Stimulated activated CD4-positive, alpha-beta T cell treated with anti-CD3 and anti-CD28 coated beads, Interleukin-1b, Interleukin-23, amount 100 ng/mL, for 24 hours (primary cell): ENCODE data around the gene ARHGAP15.

Source experiments
- DNase-seq, 4 experiments: peaks; one replicate each; pipeline ENCODE4 v3.0.0-alpha.2; 2020; ENCODE audit warnings: low read depth in 4 of 4, low spot score in 1 of 4

The ARHGAP15 gene

DNA sequence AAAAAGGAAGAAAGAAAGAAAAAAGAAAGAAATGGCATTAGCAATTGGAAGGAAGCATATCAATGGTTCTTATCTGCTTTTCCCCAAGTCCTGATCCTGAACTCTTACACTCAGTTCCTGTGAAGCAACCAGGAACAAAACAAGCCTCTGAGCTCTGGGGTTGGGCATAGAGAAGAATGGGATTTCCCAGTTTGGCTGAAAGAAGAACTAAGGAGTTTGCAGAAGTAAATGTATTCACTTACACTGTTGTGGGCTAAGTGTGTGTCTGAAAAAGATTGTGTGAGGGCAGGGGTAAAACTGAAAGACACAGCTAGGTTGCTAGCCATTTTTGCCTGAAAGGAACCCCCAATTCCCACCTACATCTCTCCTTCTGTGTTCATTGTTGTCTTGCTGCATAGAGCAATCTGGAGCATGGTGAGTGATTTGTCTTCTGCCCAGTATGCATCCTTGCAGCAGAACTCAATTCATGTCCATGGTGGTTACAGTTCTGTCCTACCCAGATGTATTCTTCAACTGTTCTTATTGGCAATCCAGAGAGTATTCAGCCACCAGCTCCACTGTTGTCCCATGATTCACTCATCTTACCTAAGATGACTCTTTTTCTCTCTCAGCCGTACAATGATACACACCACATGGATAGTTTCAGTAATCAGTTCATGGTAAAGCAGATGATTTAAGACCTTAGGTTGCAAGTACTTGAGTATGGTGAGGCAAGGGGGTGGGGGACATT lies 348.7 kb downstream of the ARHGAP15 start:
- DNase-seq, result no peak

DNA sequence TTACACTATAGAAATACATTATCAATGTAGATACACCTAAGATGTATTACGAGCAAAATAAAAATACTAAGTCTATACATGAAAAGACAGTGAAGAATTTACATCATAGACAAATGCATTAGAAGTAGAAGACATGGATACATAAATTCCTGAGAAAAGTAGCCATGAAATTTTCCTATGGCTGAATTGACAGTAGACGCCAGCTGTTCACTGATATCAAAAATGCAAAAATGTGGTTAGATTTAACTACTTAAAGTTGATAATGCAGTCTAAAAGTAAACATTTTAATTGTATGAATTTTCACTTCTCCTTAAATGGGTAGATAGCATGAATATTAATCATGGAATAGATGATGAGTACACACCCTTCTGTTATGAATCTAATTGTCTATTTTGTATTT lies 350.9 kb downstream of the ARHGAP15 start:
- no peak for DNase-seq

DNA sequence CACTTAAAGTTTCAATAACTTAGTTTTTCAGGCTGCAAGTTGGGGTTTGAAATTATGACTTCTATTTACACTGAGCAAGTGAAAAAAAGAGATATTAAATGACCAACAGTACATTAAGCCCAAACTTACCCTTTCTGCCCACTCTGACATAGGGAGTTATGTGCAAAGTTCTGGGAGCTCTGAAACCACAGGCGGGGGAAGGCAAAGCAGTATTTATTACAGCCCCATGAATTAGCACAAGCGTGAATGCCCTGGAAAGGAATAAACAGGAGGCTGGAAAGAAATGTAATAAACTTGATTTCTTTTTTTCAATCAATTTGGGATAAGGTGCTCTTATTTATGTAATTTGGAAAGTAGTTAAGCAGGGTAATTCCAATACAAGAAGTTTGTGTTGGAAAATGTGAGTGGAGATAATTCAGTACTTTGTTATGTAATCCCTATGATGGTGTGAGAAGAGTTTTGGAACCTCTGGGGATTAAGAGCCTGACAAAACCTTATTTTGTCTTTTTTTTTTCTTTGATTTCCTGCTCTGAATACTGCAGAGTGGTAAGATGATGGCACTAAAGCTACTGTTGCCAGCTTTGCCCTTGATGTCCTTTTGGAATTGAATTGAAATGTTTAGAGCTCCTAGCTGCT lies 351.5 kb downstream of the ARHGAP15 start:
- no peak for DNase-seq

DNA sequence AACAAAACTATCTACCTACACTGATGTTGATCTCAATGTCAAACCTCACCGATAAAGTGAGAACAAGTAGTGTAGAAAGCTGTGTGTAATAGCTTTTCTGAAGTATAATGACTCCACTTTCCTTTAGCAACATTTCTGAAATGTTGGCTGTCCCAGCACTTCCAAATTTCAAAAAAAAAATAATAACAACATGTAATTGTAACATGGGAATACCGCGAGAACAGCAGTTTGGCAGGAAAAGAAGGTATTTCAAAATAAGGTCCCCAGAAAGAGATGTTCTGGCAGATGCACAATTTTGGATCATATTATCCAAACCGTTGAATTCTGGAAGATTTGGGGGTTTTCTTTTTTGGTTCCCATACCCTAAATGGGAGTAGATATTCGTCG lies 352.0 kb downstream of the ARHGAP15 start:
- no peak for DNase-seq

DNA sequence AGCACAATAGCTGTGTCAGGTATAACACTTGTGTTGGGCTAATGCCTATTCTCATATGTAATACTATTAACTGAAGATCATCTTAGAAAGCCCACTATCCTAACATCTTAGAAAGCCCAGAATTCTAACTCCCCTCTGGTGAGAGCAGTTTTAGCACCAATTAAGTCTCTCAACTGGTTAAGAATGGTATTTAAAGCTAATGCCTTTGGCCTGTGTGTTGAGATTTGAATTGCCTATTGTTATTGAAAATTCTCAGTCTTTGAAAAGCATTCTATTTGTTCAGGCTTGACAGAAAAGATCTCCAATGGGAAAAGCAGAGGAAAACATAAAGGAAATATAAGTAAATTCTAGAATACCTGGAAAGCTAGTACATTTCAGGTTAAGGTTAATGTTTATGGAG lies 352.5 kb downstream of the ARHGAP15 start:
- DNase-seq, result no peak

DNA sequence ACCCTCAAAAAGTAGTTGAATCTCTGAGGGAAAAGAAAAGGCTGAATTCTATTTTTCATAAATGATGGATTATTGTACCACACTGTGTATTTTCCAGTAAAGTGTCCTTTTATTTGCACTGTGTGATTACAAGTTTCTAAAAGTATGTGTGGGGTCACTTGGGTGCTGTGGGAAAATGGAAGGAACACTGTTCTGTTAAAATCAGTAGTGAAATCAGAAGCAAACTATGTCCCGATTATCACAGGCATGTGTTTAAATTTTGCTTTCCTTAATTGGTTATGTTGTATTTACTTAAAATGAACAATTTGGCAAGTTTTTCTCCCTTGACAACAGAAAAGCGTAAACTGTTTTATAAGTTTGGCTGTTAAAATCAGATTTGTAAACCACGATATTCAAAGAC lies 353.1 kb downstream of the ARHGAP15 start:
- DNase-seq, result no peak

DNA sequence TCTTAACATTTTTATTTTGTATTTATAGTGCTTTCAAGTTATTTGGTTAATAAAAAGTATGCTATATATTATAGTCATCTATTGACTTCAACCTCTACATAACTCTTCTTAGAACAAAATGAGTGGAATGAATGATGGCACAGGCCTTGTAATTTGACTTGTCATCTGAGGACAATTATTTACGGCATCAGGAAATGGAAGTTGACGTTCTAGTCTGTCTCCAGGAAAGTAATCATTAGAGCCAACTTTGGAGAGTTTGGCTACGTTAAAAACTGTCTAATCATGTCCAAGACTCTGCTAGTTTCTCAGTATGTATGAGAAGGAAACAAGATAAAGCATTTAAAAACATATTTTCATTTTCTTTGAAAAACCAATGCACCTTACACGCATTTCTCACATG lies 353.6 kb downstream of the ARHGAP15 start:
- no peak for DNase-seq

DNA sequence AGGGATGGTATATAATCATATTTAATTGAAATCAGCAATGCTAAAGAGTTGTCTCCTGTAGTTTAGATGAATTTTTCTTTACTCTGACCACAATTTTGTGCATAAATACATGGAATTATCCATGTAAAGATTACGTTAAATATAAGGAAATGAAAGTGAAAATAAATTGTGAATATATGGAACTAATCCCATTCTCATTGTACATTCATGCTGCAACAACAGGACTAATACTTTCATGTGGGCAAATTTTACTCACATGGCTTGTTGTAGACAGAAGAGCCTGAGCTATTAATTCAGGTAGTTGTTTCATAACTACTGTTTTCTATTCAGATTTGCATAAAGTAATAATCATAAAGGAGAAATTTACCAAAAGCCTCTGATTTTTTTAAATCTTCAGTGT lies 357.8 kb downstream of the ARHGAP15 start:
- no peak for DNase-seq

DNA sequence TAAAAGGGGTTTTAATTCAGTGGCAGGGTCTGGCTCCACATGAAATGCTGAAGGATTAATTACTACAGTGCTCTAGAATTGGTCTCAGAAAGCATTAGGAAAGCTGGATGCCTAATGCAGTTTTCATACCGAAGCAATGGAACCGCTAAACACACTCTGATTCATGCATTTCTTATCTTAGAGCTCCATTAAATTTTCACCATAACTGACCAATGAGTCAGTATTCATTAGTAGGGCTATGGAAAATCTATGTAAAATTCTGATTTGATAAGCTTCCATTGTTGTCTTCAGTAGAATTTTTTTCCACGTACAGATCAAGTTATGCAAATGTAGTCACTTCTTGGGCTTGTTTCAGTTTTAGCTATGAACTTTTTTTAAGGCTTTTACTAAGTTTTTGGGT lies 359.9 kb downstream of the ARHGAP15 start:
- DNase-seq, result no peak

DNA sequence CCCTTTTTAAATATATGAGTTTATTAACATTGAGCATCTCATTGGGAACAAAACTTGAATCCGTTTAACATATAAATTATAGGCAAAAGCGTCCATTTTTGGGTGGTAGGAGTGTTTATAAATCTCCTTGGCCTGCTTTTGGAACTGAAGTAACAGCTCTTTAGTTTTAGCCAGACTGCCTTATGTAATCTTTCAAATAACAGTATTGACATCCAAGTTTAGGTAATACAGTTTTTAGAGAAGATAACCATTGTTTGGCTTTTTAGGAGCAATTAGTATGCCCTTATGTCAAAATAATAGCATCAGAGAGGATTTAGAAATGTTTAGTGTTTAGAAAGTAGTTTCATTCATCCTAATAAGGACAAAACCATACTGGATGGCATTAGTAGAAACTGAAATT lies 361.9 kb downstream of the ARHGAP15 start:
- DNase-seq, result no peak

DNA sequence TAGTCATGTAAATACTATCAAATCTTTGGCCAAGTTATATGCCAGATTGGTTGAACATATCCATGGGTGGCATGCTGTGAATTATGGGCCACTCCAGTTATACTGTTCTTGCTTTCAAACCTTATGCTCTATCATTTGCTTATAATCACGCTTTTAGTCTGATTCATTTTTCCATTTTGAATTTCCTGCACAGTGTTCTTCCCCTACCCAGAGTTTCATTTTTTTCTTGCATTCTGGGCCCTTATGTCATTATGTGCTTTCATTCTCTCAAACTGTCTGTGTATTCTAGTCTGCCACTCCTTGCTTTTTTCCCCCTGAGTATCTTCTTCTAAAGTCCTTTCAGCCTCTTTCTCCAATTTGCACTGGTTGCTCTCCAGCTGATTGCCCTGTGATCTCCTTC lies 364.1 kb downstream of the ARHGAP15 start:
- no peak for DNase-seq

DNA sequence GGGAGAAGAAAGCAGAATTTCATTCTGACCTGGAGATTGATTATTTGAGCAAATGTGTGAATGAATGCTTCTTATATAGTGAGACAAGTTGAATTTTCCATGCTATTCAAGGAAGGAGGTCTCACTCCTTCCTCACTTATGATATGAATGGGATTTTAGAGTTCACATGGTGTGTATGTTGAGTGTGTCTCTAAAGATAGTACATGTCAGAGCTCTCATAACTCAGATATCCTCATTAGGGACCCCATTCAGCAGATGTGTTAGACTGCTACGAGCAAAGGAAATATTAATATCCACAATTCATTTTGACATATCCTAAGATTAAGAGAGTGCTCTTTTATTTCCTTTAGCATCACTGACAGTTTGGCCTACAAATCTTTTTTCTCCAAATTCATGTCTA lies 368.5 kb downstream of the ARHGAP15 start:
- no peak for DNase-seq

DNA sequence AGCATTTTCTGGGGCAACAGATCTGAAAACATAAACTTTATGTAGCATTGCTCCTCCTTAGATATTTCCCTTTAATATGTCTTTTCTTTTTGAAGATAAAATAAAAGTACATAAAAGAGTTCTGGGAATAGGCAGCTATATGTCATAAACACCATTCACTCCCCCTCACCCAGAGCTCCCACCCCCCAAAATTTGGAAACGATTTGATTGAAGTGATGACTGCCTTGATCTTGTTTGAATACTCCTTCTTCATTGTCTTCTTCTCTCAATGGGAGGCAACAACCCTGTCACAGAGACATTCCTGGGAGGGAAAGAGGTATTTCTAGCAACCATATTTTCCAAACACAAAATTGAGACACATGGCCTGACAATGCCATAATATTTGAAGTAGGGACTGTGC lies 369.3 kb downstream of the ARHGAP15 start:
- no peak for DNase-seq

DNA sequence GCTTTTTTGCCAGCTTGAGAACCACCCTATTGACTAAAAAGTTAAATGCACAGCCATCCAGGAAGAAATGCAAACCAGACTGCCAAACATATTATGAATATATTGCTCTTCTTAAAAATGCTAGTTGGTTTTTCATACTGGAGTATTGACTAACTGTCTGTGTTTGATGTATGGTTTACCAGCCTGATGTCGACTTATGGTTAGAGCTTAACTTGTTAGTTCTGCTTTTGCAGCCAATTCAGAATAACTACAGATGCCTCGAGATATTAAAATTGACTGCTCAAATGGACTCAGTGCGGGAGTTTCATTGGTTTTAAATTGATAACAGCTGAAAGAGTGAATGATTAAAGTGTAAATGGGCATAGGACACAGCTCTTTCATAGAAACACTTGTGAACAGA lies 369.8 kb downstream of the ARHGAP15 start:
- DNase-seq, result no peak

DNA sequence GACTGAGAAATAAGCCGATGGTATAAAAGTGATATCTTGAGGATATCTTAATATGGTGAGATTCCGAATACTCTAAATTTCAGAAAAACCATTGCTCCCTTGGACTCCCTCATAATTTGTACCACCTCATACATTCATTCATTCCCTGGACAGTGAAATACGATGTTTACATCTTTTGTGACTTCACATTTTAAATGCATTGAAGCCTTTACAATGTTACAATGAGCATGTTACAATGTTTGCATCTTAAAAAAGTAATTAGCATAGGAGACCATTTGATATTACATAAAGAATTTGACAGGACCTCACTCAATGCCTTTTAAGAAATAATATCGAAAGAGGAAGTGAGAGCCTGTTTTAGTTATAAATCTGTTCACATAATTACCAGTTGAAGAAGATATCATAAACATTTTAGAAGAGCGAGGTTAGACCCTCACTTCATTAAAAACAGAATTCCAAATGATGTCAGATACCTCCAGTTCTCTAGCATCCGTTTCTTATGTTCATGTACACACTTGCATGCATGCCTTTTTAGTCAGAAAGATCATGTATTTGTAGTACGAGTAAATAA lies 372.0 kb downstream of the ARHGAP15 start:
- no peak for DNase-seq

DNA sequence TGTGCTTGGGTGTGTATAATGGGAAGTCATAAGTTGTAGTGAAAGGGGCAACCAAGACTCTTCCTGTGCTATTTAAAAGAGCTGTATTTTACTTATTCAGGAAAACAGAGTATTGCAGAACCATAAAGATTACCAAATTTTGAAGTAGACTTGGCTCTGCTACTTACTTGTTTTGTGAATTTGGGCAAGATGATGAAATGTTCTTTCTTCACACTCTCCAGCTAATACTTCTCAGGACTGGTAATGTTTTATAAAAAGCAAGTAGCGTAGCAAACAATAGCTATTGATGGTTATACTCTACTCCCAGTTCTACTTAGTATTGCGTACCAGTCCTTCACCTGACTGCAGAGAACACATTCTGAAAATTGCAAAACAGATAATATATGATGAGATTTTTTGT lies 374.1 kb downstream of the ARHGAP15 start:
- DNase-seq, result no peak

DNA sequence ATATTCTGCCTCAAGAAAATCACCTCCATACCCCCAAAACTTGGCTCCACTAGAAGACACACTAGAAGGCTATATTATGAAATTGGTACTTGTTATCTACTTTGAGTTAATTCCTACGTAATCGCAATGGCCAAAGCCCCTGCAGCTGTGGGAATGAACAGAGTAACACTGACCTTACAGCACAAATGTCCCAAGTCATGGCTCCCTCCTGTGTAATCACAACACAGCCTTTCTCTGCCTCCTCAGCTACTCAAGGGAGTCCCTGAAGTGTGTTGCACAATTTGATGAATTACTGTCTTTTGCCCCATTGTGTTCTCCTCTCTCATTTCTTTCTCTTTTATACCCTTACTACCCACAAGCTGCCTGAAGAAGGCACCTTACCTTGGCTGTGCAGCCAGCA lies 375.2 kb downstream of the ARHGAP15 start:
- DNase-seq, result no peak

DNA sequence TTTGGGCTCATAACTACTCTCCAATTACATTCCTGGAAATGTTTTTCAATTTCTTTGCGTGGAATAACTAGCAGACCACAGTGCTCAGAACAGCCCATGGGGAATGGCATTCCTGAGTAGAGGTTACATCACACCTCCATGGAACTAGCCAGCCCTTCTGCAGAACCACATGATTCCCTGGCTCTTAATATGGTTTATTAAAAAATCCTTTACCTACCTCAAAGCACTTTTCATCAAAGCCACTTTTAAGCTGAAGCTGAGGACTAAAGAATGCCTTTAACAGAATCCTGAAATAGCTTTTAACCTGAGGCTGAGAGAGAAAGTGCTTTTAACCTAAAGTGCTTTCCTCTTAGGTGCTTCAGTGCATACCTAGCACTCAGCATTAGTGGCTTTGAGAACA lies 376.3 kb downstream of the ARHGAP15 start:
- DNase-seq, result no peak

DNA sequence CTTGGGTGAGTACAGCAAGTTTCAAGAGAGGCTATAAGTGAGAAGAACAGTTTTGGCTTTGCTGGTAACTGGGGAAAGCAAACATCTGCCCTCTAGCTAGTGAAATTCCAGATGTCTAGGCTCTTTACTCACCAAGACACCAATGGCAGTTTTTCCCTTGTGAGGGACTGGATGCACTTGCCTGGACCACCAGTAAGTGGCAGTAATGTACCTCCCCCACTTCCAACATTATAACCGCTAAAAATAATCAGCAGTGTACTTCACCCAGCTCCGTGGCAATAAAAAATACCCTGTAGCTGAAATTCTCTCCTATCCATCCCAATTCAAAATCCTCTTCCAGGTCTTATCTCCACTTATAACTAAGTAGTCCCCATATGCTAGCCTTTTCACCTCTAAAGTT lies 383.9 kb downstream of the ARHGAP15 start:
- no peak for DNase-seq

DNA sequence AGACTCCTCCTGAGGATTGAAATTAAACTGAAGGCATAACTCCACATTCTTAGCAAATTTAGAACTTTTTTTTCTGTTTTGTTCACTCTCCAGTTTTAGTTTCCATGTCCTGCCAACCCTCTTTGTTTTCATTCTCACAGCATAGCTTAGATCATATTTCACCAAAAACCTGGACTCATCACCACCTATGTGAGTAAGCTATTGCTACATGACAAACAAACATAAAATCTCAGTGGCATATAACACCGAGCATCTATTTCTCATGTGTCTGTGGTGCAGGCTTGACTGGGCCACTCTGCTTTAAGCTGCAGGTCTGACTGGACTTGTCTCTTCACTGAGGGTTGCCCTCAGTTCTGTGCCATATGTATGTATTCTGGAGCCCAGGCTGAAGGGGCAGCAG lies 385.2 kb downstream of the ARHGAP15 start:
- DNase-seq, result no peak

DNA sequence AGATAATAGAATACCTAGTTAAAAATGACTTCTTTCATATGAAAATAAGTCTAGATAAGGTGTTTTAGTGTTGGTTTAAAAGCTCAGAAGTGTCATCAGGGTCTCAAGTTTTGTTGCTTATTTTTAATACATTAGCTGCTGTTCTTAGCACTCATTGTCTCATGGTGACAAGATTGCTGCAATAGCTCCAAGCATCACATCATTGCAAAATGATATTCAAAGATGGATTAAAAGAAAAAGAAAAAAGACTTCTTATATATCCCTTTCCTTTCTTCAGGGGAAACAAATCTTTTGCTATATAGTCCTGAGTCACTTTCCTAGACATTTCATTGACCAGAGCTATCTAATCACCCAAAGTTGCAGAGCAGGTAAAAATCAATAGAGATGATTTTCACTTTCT lies 386.1 kb downstream of the ARHGAP15 start:
- no peak for DNase-seq

DNA sequence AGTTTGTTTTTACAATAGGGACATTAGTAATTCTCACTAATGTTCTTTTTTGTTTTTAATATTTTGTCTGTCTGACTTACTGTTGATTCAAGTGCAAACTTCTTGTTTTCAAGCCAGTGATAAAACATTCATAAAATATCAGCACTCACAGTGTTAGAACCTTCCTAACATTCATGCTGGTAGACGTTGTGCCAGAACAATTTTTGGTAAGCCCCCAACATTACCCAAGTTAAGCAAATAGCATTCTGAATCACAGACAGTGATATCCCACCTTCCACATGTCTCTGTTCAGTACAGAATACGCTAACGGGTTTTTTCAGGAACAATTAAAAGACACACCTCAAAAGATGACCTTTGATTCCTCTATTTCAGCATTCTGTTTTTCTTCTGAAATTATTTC lies 390.3 kb downstream of the ARHGAP15 start:
- no peak for DNase-seq

DNA sequence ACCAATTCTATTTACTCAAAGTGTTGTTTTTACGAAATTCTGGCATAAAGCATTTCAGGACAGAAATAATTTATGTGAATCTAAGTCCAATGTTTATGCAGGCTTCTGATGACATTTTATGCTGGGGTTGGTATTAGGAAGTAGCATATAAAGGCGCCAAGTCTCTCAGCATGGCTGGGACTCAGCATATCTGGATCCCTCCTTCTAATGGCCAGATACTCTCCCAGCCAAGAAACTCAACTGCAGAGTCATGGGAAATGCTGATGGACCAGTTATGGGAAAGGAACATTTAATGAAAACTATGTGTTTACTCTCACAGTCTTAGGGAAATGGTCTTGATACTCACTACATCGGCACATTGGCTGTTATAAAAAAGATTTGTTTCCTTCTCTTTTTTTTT lies 392.2 kb downstream of the ARHGAP15 start:
- DNase-seq, result no peak
